22Rv1 (cell line): Measurements from ENCODE around the gene S100A3.

Experiments
- ZFX ChIP-seq: fragments of 450-650 bp; IDR thresholded peaks from 2 replicates; pipeline ENCODE4 v1.6.1; 2017; ENCODE audit warnings: antibody characterized with exemption, borderline replicate concordance
- TF ChIP-seq, protein P1 (sequence below): fragments of 450-650 bp; IDR thresholded peaks from 2 replicates; pipeline ENCODE4 v1.5.1; 2017; ENCODE audit warnings: mild to moderate bottlenecking

DNA sequence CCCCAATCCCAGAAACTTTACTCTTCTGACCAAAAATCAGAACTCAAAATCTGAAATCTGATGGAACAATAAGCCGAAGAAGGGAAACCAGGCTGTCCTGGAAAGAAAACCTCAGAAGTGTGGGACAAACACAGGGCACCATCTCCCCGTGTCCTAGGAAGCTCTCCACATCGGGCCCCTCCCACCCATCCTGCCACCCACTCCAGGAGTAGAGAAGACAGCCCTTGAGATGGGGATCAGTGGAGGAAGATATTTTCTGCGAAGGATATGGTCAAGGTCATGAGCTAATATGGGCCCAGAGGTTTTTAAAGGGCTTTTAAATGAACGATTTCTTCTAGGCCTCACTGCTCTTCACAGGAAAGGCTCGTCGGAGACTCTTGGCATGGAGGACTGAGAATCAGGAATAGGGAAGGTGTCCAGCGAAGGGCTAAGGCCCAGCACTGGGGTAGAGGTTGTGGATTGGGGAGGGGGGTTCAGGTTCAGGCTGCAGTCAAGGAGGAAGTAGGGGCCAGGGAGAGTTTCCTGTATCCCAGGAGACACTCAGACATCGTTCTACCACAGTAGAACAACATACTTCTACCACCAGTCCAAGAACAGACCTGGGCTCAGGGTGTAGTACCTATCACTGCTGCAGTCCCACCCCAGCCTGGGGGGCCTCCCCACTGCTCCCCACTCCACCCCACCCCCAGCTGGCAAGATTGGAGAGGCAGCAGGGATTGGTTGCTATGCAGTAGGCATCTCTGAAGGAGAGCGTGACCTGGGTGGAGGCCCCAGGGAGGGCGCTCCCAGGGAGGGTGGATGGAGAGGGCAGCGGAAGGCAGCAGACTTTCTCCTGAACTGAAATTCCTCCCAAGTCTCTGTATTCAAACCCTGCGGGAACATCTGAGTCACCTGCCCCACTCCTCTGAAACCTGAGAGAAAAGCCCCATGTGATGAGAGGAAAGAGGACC is 7.1 kb downstream of the S100A3 start:
- TF ChIP-seq, protein P1, sequence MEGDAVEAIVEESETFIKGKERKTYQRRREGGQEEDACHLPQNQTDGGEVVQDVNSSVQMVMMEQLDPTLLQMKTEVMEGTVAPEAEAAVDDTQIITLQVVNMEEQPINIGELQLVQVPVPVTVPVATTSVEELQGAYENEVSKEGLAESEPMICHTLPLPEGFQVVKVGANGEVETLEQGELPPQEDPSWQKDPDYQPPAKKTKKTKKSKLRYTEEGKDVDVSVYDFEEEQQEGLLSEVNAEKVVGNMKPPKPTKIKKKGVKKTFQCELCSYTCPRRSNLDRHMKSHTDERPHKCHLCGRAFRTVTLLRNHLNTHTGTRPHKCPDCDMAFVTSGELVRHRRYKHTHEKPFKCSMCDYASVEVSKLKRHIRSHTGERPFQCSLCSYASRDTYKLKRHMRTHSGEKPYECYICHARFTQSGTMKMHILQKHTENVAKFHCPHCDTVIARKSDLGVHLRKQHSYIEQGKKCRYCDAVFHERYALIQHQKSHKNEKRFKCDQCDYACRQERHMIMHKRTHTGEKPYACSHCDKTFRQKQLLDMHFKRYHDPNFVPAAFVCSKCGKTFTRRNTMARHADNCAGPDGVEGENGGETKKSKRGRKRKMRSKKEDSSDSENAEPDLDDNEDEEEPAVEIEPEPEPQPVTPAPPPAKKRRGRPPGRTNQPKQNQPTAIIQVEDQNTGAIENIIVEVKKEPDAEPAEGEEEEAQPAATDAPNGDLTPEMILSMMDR = no peak
- no peak for TF ChIP-seq ZFX
